Loucy (cell line): Measurements from ENCODE around the gene C9orf50.

Experiments used
- H2AFZ ChIP-seq: fragments of 200-600 bp; sonication (generic); 2 replicates; pipeline ENCODE4 v1.6.0; 2016; ENCODE audit warnings: antibody characterized with exemption, mild to moderate bottlenecking, low read length, moderate library complexity
- H3F3A ChIP-seq: fragments of 200-600 bp; 2 replicates; pipeline ENCODE4 v1.6.0; 2016; ENCODE audit warnings: antibody characterized with exemption, low read depth, mild to moderate bottlenecking
- H3K27me3 ChIP-seq: fragments of 200-600 bp; sonication (generic); 2 replicates; pipeline ENCODE4 v1.6.1; 2014; ENCODE audit warnings: low read length, mild to moderate bottlenecking; ENCODE audit not compliant: insufficient read depth, poor library complexity, severe bottlenecking
- H3K36me3 ChIP-seq: fragments of 200-600 bp; sonication (generic); 2 replicates; pipeline ENCODE4 v1.6.1; 2016; ENCODE audit warnings: low read length; ENCODE audit not compliant: insufficient read depth
- H3K4me1 ChIP-seq: fragments of 200-600 bp; sonication (generic); 2 replicates; pipeline ENCODE4 v1.5.1; 2014; ENCODE audit warnings: low read length, mild to moderate bottlenecking; ENCODE audit not compliant: insufficient read depth, poor library complexity, severe bottlenecking
- H3K4me2 ChIP-seq: fragments of 200-600 bp; sonication (generic); 2 replicates; pipeline ENCODE4 v1.6.0; 2014; ENCODE audit warnings: antibody characterized with exemption, low read length, low read depth, mild to moderate bottlenecking; ENCODE audit not compliant: poor library complexity, severe bottlenecking
- H3K4me3 ChIP-seq: fragments of 200-600 bp; sonication (generic); 2 replicates; pipeline ENCODE4 v1.5.1; 2014; ENCODE audit warnings: low read length, mild to moderate bottlenecking, mixed read lengths; ENCODE audit not compliant: poor library complexity, severe bottlenecking
- H3K79me2 ChIP-seq: fragments of 200-600 bp; sonication (generic); 2 replicates; pipeline ENCODE4 v1.6.1; 2014; ENCODE audit warnings: low read length; ENCODE audit not compliant: insufficient read depth
- H3K9ac ChIP-seq: fragments of 200-600 bp; sonication (generic); 2 replicates; pipeline ENCODE4 v1.6.0; 2014; ENCODE audit warnings: mild to moderate bottlenecking, low read depth, low read length, moderate library complexity; ENCODE audit not compliant: poor library complexity, severe bottlenecking
- H3K9me2 ChIP-seq: fragments of 200-600 bp; sonication (generic); replicated peaks from 2 replicates; pipeline ENCODE4 v1.6.1; 2016; ENCODE audit warnings: low read depth, low read length, mixed read lengths
- H3K9me3 ChIP-seq: fragments of 200-600 bp; sonication (generic); 2 replicates; pipeline ENCODE4 v1.6.1; 2014; ENCODE audit warnings: mild to moderate bottlenecking, antibody characterized with exemption, low read length, low read depth; ENCODE audit not compliant: insufficient read depth
- H4K20me1 ChIP-seq: fragments of 200-600 bp; sonication (generic); 2 replicates; pipeline ENCODE4 v1.6.0; 2014; ENCODE audit warnings: antibody characterized with exemption, low read length, mild to moderate bottlenecking; ENCODE audit not compliant: insufficient read depth, poor library complexity, severe bottlenecking
- EZH2phosphoT487 ChIP-seq: fragments of 200-600 bp; IDR thresholded peaks from 2 replicates; pipeline ENCODE4 v1.6.1; 2018; ENCODE audit warnings: antibody characterized with exemption, mild to moderate bottlenecking, moderate library complexity, borderline replicate concordance
- TF ChIP-seq, protein P1 (sequence below): fragments of 200-600 bp; sonication (generic); conservative IDR thresholded peaks from 2 replicates; pipeline ENCODE4 v1.5.1; 2014; ENCODE audit warnings: mild to moderate bottlenecking, antibody characterized with exemption, low read length

C9orf50 gene

DNA sequence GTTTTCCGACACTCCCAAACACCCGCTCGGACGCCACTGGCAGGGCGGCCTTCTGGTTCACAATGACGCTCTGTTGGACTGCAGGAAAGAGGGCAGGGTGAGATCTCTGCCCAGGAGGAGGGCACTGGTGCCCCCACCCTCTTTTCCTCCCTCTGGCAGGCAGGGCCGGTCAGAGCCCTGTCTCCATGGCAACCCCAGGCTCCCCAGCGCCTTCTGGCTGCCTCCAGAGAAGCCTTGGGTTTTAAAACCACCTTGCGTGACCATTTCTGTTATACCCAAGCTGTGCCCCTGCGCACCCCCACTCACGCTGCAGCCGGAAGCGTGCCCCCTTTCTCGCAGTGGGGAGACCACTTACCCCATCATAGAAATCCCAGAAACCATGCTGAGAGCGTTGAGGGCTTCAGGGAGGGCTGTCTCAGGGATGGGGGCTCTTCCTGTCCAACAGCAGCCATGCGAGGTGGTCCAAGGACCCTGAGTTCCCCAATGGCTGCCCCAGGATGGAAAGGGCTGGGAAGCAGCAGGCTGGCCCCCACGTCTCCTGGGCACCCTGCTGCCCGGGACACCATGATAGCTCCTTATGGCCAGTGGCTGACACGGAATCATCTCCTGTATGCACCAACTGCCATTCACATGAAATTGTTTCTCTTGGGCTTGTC lies 7.3 kb downstream of the C9orf50 start:
- Histone ChIP-seq H3F3A (no peaks in the 10 kb centered on the region), H3K9me2 (no peaks in the 10 kb centered on the region), H3K4me3 (no peak overlapping the region), H3K9ac (no peak overlapping the region), H4K20me1 (no peaks in the 10 kb centered on the region), H3K36me3 (no peaks in the 10 kb centered on the region), H3K4me2 (peak overlapping the region; percentile 5), H2AFZ (no peak overlapping the region), H3K9me3 (no peaks in the 10 kb centered on the region), H3K27me3 (no peaks in the 10 kb centered on the region), H3K4me1 (peaks cover 7% of the 10 kb centered on the region), H3K79me2 (no peaks in the 10 kb centered on the region)
- TF ChIP-seq, protein P1, sequence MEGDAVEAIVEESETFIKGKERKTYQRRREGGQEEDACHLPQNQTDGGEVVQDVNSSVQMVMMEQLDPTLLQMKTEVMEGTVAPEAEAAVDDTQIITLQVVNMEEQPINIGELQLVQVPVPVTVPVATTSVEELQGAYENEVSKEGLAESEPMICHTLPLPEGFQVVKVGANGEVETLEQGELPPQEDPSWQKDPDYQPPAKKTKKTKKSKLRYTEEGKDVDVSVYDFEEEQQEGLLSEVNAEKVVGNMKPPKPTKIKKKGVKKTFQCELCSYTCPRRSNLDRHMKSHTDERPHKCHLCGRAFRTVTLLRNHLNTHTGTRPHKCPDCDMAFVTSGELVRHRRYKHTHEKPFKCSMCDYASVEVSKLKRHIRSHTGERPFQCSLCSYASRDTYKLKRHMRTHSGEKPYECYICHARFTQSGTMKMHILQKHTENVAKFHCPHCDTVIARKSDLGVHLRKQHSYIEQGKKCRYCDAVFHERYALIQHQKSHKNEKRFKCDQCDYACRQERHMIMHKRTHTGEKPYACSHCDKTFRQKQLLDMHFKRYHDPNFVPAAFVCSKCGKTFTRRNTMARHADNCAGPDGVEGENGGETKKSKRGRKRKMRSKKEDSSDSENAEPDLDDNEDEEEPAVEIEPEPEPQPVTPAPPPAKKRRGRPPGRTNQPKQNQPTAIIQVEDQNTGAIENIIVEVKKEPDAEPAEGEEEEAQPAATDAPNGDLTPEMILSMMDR = no peak
- no peak for TF ChIP-seq EZH2phosphoT487

DNA sequence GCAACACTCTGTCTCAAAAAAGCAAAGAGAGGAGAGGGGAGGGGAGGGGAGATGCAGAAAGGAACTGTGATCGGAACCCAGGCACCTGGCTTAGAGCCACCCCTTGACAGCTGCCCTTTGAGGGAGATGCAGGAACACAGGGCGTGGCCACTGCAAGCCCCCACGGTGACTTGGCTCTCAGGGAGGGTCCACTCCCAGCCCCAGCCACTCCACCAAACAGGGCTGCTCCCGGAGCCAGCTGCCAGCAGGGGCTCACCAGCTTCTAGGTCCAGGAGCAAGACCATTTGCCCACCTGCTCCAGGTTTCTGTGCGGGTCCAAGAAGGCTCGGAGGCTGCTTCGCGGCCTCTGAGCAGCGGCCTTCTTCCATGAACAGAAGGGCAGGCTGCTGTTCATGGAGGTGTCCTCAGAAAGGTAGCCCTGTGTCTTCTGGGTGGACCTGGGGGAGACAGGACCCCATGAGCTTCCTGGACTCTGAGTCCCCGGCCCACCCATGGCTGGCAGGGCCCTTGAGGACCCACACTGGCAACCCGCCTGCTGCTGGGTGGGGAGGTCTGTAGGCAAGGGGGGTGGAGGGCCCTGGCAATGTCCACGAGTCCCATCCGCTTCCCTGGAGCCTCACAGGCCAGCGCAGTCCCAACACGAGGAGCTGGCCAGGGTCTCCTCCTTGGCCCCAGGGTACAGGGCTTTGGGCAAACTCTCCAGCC lies 7.9 kb downstream of the C9orf50 start:
- Histone ChIP-seq H3K4me2 (no peak overlapping the region), H3K9me2 (no peaks in the 10 kb centered on the region), H3K27me3 (no peaks in the 10 kb centered on the region)

DNA sequence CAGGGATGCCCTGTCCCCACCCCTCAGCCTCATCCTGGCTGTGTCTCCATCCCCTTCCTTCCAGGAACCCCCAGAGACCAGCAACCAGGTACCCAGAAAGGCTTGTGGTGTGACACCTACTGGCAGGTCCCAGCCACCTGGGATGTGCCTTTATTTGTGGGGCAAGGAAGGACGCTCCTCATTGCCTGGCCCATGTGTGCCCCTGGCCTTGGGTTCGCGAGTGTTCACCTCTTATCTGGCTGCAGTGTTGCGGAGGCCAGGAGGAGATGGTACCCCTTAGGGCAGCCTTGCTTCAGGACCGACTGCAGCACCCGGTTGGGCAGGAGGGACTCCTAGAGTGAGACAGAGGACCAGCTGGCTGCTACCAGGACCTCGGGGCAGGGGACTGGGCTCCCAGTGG lies 8.8 kb downstream of the C9orf50 start:
- Histone ChIP-seq H3K9ac (no peak overlapping the region), H3K9me2 (no peaks in the 10 kb centered on the region), H3K4me2 (no peak overlapping the region), H3K36me3 (no peaks in the 10 kb centered on the region), H3K9me3 (no peaks in the 10 kb centered on the region), H3K4me3 (no peak overlapping the region), H3K27me3 (no peaks in the 10 kb centered on the region), H4K20me1 (no peaks in the 10 kb centered on the region), H3K4me1 (peaks cover 8% of the 10 kb centered on the region), H3K79me2 (no peaks in the 10 kb centered on the region), H3F3A (no peaks in the 10 kb centered on the region), H2AFZ (no peak overlapping the region)
- TF ChIP-seq, protein P1 = no peak
- TF ChIP-seq EZH2phosphoT487 = no peak

More for the DNA sequence above, 7.9 kb downstream of the C9orf50 start:
- Histone ChIP-seq H3K79me2 (no peaks in the 10 kb centered on the region), H3K36me3 (no peaks in the 10 kb centered on the region), H3K4me3 (no peak overlapping the region), H3F3A (no peaks in the 10 kb centered on the region), H3K9me3 (no peaks in the 10 kb centered on the region), H3K9ac (no peak overlapping the region), H3K4me1 (peaks cover 7% of the 10 kb centered on the region), H4K20me1 (no peaks in the 10 kb centered on the region), H2AFZ (no peak overlapping the region)
- no peak for TF ChIP-seq EZH2phosphoT487
- TF ChIP-seq, protein P1 = no peak
